Neural cell (in vitro differentiated cells): ENCODE measurements around the gene PCDHGC4.

ENCODE experiments used
- EZH2 ChIP-seq: fragments of 200-600, 300-800 bp; shearing (Covaris generic), sonication (generic); IDR thresholded peaks from 2 replicates; pipeline ENCODE4 v1.6.1; 2014; ENCODE audit warnings: antibody characterized with exemption, low read length, borderline replicate concordance, mild to moderate bottlenecking; ENCODE audit not compliant: insufficient read depth, poor library complexity, severe bottlenecking
- MXI1 ChIP-seq: fragments of 450-650 bp; conservative IDR thresholded peaks from 2 replicates; pipeline ENCODE4 v1.6.1; 2014; ENCODE audit warnings: antibody characterized with exemption, mild to moderate bottlenecking; ENCODE audit not compliant: poor library complexity, severe bottlenecking
- POLR2AphosphoS5 ChIP-seq: IDR thresholded peaks from 2 replicates; pipeline ENCODE4 v1.6.1; 2012
- RAD21 ChIP-seq: fragments of 450-650 bp; conservative IDR thresholded peaks from 2 replicates; pipeline ENCODE4 v1.6.1; 2014; ENCODE audit warnings: antibody characterized with exemption, mild to moderate bottlenecking, moderate library complexity
- REST ChIP-seq: IDR thresholded peaks from 2 replicates; pipeline ENCODE4 v1.6.1; 2012; ENCODE audit warnings: borderline replicate concordance
- TF ChIP-seq, protein P1 (sequence below): fragments of 450-650 bp; IDR thresholded peaks from 2 replicates; pipeline ENCODE4 v1.5.1; 2014; ENCODE audit warnings: antibody characterized with exemption, mild to moderate bottlenecking, moderate library complexity; ENCODE audit not compliant: poor library complexity, severe bottlenecking

GRCh38 chr5:141511771-141512325 is 27.0 kb downstream of the PCDHGC4 start:
- TF ChIP-seq MXI1 (no peak), RAD21 (no peak), EZH2 (no peak), POLR2AphosphoS5 (no peak), REST (no peak)
- TF ChIP-seq, protein P1, sequence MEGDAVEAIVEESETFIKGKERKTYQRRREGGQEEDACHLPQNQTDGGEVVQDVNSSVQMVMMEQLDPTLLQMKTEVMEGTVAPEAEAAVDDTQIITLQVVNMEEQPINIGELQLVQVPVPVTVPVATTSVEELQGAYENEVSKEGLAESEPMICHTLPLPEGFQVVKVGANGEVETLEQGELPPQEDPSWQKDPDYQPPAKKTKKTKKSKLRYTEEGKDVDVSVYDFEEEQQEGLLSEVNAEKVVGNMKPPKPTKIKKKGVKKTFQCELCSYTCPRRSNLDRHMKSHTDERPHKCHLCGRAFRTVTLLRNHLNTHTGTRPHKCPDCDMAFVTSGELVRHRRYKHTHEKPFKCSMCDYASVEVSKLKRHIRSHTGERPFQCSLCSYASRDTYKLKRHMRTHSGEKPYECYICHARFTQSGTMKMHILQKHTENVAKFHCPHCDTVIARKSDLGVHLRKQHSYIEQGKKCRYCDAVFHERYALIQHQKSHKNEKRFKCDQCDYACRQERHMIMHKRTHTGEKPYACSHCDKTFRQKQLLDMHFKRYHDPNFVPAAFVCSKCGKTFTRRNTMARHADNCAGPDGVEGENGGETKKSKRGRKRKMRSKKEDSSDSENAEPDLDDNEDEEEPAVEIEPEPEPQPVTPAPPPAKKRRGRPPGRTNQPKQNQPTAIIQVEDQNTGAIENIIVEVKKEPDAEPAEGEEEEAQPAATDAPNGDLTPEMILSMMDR: no peak
